ENCODE data around the gene IQSEC3.

DNA sequence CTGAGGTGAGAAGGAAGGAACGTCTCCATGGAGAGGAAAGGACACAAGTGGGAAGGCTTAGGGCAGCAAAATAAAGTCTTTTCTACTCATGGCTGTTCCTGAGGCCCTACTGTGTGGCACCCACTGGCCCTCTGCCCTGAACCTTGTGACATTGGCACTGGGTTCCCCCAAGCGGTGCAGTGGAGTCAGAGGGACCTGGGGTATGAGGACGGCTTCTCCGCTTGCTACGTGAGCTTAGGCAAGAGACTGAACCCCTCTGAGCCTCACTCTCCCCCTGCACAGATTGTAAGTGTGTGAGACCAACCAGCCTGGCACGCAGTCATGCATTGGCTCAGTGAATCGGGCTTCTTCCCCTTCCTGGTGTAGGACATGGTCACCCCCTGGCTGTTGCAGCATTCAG lies 127.7 kb downstream of the IQSEC3 start:
- TF ChIP-seq, protein P1, sequence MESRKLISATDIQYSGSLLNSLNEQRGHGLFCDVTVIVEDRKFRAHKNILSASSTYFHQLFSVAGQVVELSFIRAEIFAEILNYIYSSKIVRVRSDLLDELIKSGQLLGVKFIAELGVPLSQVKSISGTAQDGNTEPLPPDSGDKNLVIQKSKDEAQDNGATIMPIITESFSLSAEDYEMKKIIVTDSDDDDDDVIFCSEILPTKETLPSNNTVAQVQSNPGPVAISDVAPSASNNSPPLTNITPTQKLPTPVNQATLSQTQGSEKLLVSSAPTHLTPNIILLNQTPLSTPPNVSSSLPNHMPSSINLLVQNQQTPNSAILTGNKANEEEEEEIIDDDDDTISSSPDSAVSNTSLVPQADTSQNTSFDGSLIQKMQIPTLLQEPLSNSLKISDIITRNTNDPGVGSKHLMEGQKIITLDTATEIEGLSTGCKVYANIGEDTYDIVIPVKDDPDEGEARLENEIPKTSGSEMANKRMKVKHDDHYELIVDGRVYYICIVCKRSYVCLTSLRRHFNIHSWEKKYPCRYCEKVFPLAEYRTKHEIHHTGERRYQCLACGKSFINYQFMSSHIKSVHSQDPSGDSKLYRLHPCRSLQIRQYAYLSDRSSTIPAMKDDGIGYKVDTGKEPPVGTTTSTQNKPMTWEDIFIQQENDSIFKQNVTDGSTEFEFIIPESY (CRISPR knock-in tag; IDR thresholded peaks at IDR 0.05): no peak
- no peak for TF ChIP-seq ATF1 (CRISPR knock-in tag; IDR thresholded peaks at IDR 0.05)
